Measurements from ENCODE around the gene PRR5L. TPM values are rescaled to one million over a fixed set of nuclear protein-coding genes. Genes with fewer than 3 reads are reported as not detected.

Gene PRR5L
- polyA plus RNA-seq, 1 donor (not counting 4 experiments of a cell fraction or from before 2014, with no cell fraction given), result 20.1 TPM

GRCh38 chr11:36487619-36488018 lies 191.5 kb downstream of the PRR5L start:
- Histone ChIP-seq H3K4me3 (ENCODE audit: control insufficient read depth in 2 of 3, extremely low read depth in 1 of 3, insufficient read depth in 2 of 3, low read depth in 1 of 3, low read length in 3 of 3) (no peak overlapping the region), H3K4me2 (ENCODE audit: control insufficient read depth, extremely low read depth, insufficient read depth, low read depth, low read length) (no peak overlapping the region), H3K27ac (ENCODE audit: control insufficient read depth, insufficient read depth, low read length) (no peak overlapping the region), H2AFZ (ENCODE audit: control insufficient read depth, low read length) (no peak overlapping the region), H3K9me3 (ENCODE audit: control insufficient read depth, low read depth, low read length) (no peaks in the 10 kb centered on the region), H3K79me2 (ENCODE audit: control insufficient read depth, insufficient read depth, low read length) (peaks cover 8% of the 10 kb centered on the region), H3K4me1 (ENCODE audit: control insufficient read depth, extremely low read depth, insufficient read depth, low read length) (no peaks in the 10 kb centered on the region), H4K20me1 (ENCODE audit: control insufficient read depth, extremely low read depth, insufficient read depth, low read length) (no peaks in the 10 kb centered on the region), H3K27me3 (ENCODE audit: control insufficient read depth, extremely low read depth, insufficient read depth, low read length) (no peaks in the 10 kb centered on the region), H3K9me1 (ENCODE audit: control insufficient read depth, extremely low read depth, insufficient read depth, low read length) (no peaks in the 10 kb centered on the region), H3K36me3 (ENCODE audit: control insufficient read depth in 2 of 2, extremely low read depth in 1 of 2, insufficient read depth in 2 of 2, low read length in 2 of 2) (peaks cover 20 to 29% of the 10 kb centered on the region in 2 experiments), H3K9ac (ENCODE audit: control insufficient read depth, extremely low read depth, insufficient read depth, low read length) (no peak overlapping the region)
- dilution Hi-C loops (cut with MboI; ENCODE audit: extremely low pct_ligation_motif_present, low sequenced_read_pairs), result loop anchor here (5.0 kb wide), 1 partner anchor 190 kb away; the partner anchor contains the start of gene PRR5L
- FAIRE-seq (no peak), DNase-seq (ENCODE audit: low read depth, low spot score) (no peak)
- TF ChIP-seq EZH2 (IDR thresholded peaks at IDR 0.05; ENCODE audit: low read length), result no peak
- TF ChIP-seq CTCF (optimal IDR thresholded peaks at IDR 0.05 in 1 of 3, IDR thresholded peaks at IDR 0.05 in 1 of 3, conservative IDR thresholded peaks at IDR 0.05 in 1 of 3; ENCODE audit: extremely low read depth in 1 of 3, insufficient read depth in 2 of 3, low read length in 3 of 3), result no peak

DNA sequence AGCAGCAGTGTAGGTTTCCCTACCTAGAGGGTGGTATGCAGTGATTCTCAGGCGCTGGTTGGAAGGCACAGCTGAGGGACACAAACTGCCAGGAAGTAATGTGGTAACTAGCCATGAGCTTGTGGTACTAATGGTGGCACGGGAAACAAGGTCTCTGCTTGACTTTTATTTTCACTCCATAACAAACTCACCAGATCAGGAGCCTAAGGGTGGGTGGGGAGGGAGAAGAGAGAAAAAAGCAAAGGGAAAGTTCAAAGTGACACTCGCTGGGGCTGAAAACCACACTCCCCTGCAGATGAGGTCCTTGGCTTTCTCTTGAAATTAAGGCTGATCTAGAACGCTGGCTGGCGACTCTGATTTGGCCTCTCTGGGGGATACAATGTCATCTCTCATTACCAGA lies 192.0 kb downstream of the PRR5L start:
- H4K20me1 ChIP-seq (ENCODE audit: control insufficient read depth, extremely low read depth, insufficient read depth, low read length), result no peaks in the 10 kb centered on the region
- no peaks in the 10 kb centered on the region for H3K9me1 ChIP-seq (ENCODE audit: control insufficient read depth, extremely low read depth, insufficient read depth, low read length)
- dilution Hi-C loops (cut with MboI; ENCODE audit: extremely low pct_ligation_motif_present, low sequenced_read_pairs), result loop anchor here (5.0 kb wide), 1 partner anchor 191 kb away; the partner anchor contains the start of gene PRR5L
- H3K79me2 ChIP-seq (ENCODE audit: control insufficient read depth, insufficient read depth, low read length), result peaks cover 8% of the 10 kb centered on the region
- no peaks in the 10 kb centered on the region for H3K9me3 ChIP-seq (ENCODE audit: control insufficient read depth, low read depth, low read length)
- H3K4me2 ChIP-seq (ENCODE audit: control insufficient read depth, extremely low read depth, insufficient read depth, low read depth, low read length), result no peak overlapping the region
- no peaks in the 10 kb centered on the region for H3K27me3 ChIP-seq (ENCODE audit: control insufficient read depth, extremely low read depth, insufficient read depth, low read length)
- no peaks in the 10 kb centered on the region for H3K4me1 ChIP-seq (ENCODE audit: control insufficient read depth, extremely low read depth, insufficient read depth, low read length)
- no peak overlapping the region for H2AFZ ChIP-seq (ENCODE audit: control insufficient read depth, low read length)
- H3K9ac ChIP-seq (ENCODE audit: control insufficient read depth, extremely low read depth, insufficient read depth, low read length), result no peak overlapping the region
- peaks cover 20 to 29% of the 10 kb centered on the region in 2 experiments for H3K36me3 ChIP-seq (ENCODE audit: control insufficient read depth in 2 of 2, extremely low read depth in 1 of 2, insufficient read depth in 2 of 2, low read length in 2 of 2)
- no peak overlapping the region for H3K27ac ChIP-seq (ENCODE audit: control insufficient read depth, insufficient read depth, low read length)
- no peak for TF ChIP-seq EZH2 (IDR thresholded peaks at IDR 0.05; ENCODE audit: low read length)
- no peak for TF ChIP-seq CTCF (optimal IDR thresholded peaks at IDR 0.05 in 1 of 3, IDR thresholded peaks at IDR 0.05 in 1 of 3, conservative IDR thresholded peaks at IDR 0.05 in 1 of 3; ENCODE audit: extremely low read depth in 1 of 3, insufficient read depth in 2 of 3, low read length in 3 of 3)
- H3K4me3 ChIP-seq (ENCODE audit: control insufficient read depth in 2 of 3, extremely low read depth in 1 of 3, insufficient read depth in 2 of 3, low read depth in 1 of 3, low read length in 3 of 3), result no peak overlapping the region
- DNase-seq (ENCODE audit: low read depth, low spot score), result no peak
- no peak for FAIRE-seq
